SU-DHL-6 (cell line): ENCODE measurements around the gene CDKL1.

Experiments used
- H2AFZ ChIP-seq: fragments of 200-600 bp; sonication (generic); 2 replicates; pipeline ENCODE4 v1.6.1; 2014; ENCODE audit warnings: low read depth, mild to moderate bottlenecking, moderate library complexity, mixed read lengths, antibody characterized with exemption, low read length; ENCODE audit not compliant: severe bottlenecking
- H3F3A ChIP-seq: fragments of 200-600 bp; shearing (Covaris generic); 2 replicates; pipeline ENCODE4 v1.6.0; 2016; ENCODE audit warnings: antibody characterized with exemption, mild to moderate bottlenecking; ENCODE audit not compliant: insufficient read depth
- H3K27ac ChIP-seq: fragments of 200-600 bp; sonication (generic); 2 replicates; pipeline ENCODE4 v1.5.1; 2016; ENCODE audit warnings: low read depth, mild to moderate bottlenecking, low read length, moderate library complexity, mixed read lengths
- H3K27me3 ChIP-seq: fragments of 200-600 bp; sonication (generic), shearing (Covaris generic); 2 replicates; pipeline ENCODE4 v1.6.0; 2014; ENCODE audit warnings: mild to moderate bottlenecking, low read length
- H3K36me3 ChIP-seq: fragments of 200-600 bp; sonication (generic); 2 replicates; pipeline ENCODE4 v1.6.1; 2014; ENCODE audit warnings: mild to moderate bottlenecking, low read length, mixed read lengths
- H3K4me2 ChIP-seq: fragments of 300-600, 200-600 bp; shearing (Covaris generic), sonication (generic); 2 replicates; pipeline ENCODE4 v1.6.0; 2014; ENCODE audit warnings: low read length, low read depth, mild to moderate bottlenecking; ENCODE audit not compliant: poor library complexity, severe bottlenecking
- H3K4me3 ChIP-seq: fragments of 200-600 bp; sonication (generic); 2 replicates; pipeline ENCODE4 v1.5.1; 2014; ENCODE audit warnings: antibody characterized with exemption, low read length, mild to moderate bottlenecking, mixed read lengths; ENCODE audit not compliant: insufficient read depth, poor library complexity, severe bottlenecking
- H3K79me2 ChIP-seq: fragments of 200-600 bp; sonication (generic); 2 replicates; pipeline ENCODE4 v1.6.1; 2014; ENCODE audit warnings: mild to moderate bottlenecking, low read length, moderate library complexity; ENCODE audit not compliant: insufficient read depth
- H3K9ac ChIP-seq: fragments of 200-600 bp; sonication (generic); 2 replicates; pipeline ENCODE4 v1.7.0; 2014; ENCODE audit warnings: mild to moderate bottlenecking, low read length
- H3K9me2 ChIP-seq: fragments of 200-600 bp; sonication (generic); replicated peaks from 2 replicates; pipeline ENCODE4 v1.6.1; 2014; ENCODE audit warnings: low read length; ENCODE audit not compliant: insufficient read depth
- H3K9me3 ChIP-seq: fragments of 200-600 bp; sonication (generic); 2 replicates; pipeline ENCODE4 v1.6.1; 2014; ENCODE audit warnings: low read length, mixed read lengths; ENCODE audit not compliant: insufficient read depth
- H4K20me1 ChIP-seq: fragments of 200-600 bp; sonication (generic); 2 replicates; pipeline ENCODE4 v1.6.1; 2014; ENCODE audit warnings: low read depth, mild to moderate bottlenecking, antibody characterized with exemption, low read length, moderate library complexity, mixed read lengths
- CTCF ChIP-seq: fragments of 200-600 bp; sonication (generic); IDR thresholded peaks from one replicate; pipeline ENCODE4 v1.5.1; 2017; ENCODE audit warnings: antibody characterized with exemption, mild to moderate bottlenecking, low read length, moderate library complexity; ENCODE audit not compliant: insufficient read depth, poor library complexity, severe bottlenecking
- EZH2phosphoT487 ChIP-seq: fragments of 200-600 bp; sonication (generic), shearing (Covaris generic); conservative IDR thresholded peaks from 2 replicates; pipeline ENCODE4 v1.6.1; 2018; ENCODE audit warnings: mild to moderate bottlenecking, antibody characterized with exemption, low read length, moderate library complexity, mixed read lengths

The CDKL1 gene

GRCh38 chr14:50421499-50421898, 24.8 kb upstream of the CDKL1 start:
- Histone ChIP-seq H3K27me3 (no peaks in the 10 kb centered on the region), H3K9me3 (no peaks in the 10 kb centered on the region), H3K9ac (no peak overlapping the region), H3K27ac (no peak overlapping the region), H3F3A (no peaks in the 10 kb centered on the region), H3K79me2 (no peaks in the 10 kb centered on the region), H3K4me3 (no peak overlapping the region), H4K20me1 (no peaks in the 10 kb centered on the region), H3K4me2 (no peak overlapping the region), H3K36me3 (peaks cover 13% of the 10 kb centered on the region; the same call in 1 of the 2 replicates), H2AFZ (no peak overlapping the region), H3K9me2 (no peaks in the 10 kb centered on the region)
- no peak for TF ChIP-seq CTCF
- no peak for TF ChIP-seq EZH2phosphoT487

GRCh38 chr14:50417853-50418252, 21.2 kb upstream of the CDKL1 start:
- peaks cover 6% of the 10 kb centered on the region; the same call in 1 of the 2 replicates for H3K36me3 ChIP-seq
- no peaks in the 10 kb centered on the region for H3K79me2 ChIP-seq
- H3F3A ChIP-seq = no peaks in the 10 kb centered on the region
- H3K9me2 ChIP-seq = no peaks in the 10 kb centered on the region
- no peaks in the 10 kb centered on the region for H3K27me3 ChIP-seq
- H4K20me1 ChIP-seq = no peaks in the 10 kb centered on the region
- no peak for TF ChIP-seq CTCF
- no peak for TF ChIP-seq EZH2phosphoT487
- no peak overlapping the region for H2AFZ ChIP-seq
- H3K27ac ChIP-seq = no peak overlapping the region
- no peak overlapping the region for H3K9ac ChIP-seq
- no peaks in the 10 kb centered on the region for H3K9me3 ChIP-seq
- H3K4me2 ChIP-seq = no peak overlapping the region
- H3K4me3 ChIP-seq = no peak overlapping the region

DNA sequence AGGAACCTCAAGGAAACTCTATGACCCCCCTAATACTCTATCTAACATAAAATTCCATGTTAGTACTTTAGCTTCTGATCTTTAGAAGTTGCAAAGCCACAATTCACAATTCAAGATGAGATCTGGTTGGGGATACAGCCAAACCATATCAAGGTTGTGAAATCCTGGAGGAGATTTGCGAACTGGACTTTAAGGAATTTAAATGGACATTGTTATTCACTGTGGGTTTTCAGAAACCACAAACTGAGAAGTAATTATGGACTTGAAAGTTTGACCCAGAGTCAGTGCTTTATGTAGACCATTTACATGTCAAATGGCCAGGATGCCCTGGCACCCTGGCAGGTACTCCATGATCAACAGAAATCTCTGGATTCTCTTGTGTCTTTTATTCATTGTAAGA, 14.2 kb upstream of the CDKL1 start:
- Histone ChIP-seq H3K79me2 (no peaks in the 10 kb centered on the region), H2AFZ (no peak overlapping the region), H3K4me3 (no peak overlapping the region), H3K9ac (no peak overlapping the region), H3K4me2 (no peak overlapping the region), H3K9me3 (no peaks in the 10 kb centered on the region), H3F3A (no peaks in the 10 kb centered on the region), H3K27me3 (no peaks in the 10 kb centered on the region), H3K27ac (no peak overlapping the region), H4K20me1 (no peaks in the 10 kb centered on the region), H3K36me3 (no peaks in the 10 kb centered on the region), H3K9me2 (no peaks in the 10 kb centered on the region)
- no peak for TF ChIP-seq CTCF
- no peak for TF ChIP-seq EZH2phosphoT487
